B cell (primary cell): Measurements from ENCODE around the gene ZNF22. TPM values are rescaled to one million over a fixed set of nuclear protein-coding genes. Genes with fewer than 3 reads are reported as not detected.

Source experiments
- ATAC-seq: fragments of 200-7000 bp; cut with Tn5 transposase; one replicate; pipeline ENCODE4 v1.10.0; 2021; ENCODE audit warnings: low read depth, mild to moderate bottlenecking, moderate number of reproducible peaks, moderate library complexity
- CTCF ChIA-PET: fragments of 350-600 bp; sonication (Branson Sonifier 250); formaldehyde crosslinking; loops from one replicate; lab custom pipeline; 2021; ENCODE audit warnings: antibody characterized with exemption, inconsistent platforms; lab: Charles Lee
- POLR2A ChIA-PET: fragments of 350-600 bp; sonication (Branson Sonifier 250); formaldehyde crosslinking; loops from one replicate; lab custom pipeline; 2021; ENCODE audit warnings: antibody characterized with exemption; lab: Charles Lee
- DNase-seq: peaks from one replicate; pipeline ENCODE4 v3.0.0; 2013
- H2AFZ ChIP-seq: 2 replicates; pipeline ENCODE4 v1.6.1; 2012; ENCODE audit warnings: mild to moderate bottlenecking, low read depth, low read length; ENCODE audit not compliant: insufficient read depth, poor library complexity, severe bottlenecking
- H3K27ac ChIP-seq, 2 donors: 1 replicate in 1 of 2; 2 replicates in 1 of 2; pipeline ENCODE4 v1.5.1; 2012 to 2013; ENCODE audit warnings: low read length in 2 of 2, mild to moderate bottlenecking in 2 of 2, moderate library complexity in 1 of 2
- H3K27me3 ChIP-seq, 4 experiments: fragments of 200-600 bp in 1 of 4; sonication (generic) in 1 of 4; replicated peaks in 1 of 4; 1 replicate in 2 of 4; 2 replicates in 2 of 4; pipeline versions ENCODE4 v1.6.1 to v1.7.0; 2013 to 2016; ENCODE audit warnings: low read length in 3 of 4, mild to moderate bottlenecking in 2 of 4, mixed read lengths in 1 of 4, moderate library complexity in 1 of 4; ENCODE audit not compliant: insufficient read depth in 4 of 4, control insufficient read depth in 3 of 4; ENCODE audit errors: control extremely low read depth in 1 of 4
- H3K36me3 ChIP-seq, 2 experiments: replicated peaks in 1 of 2; 1 replicate in 1 of 2; 2 replicates in 1 of 2; pipeline versions ENCODE4 v1.6.1 to v1.7.1; 2013; ENCODE audit warnings: low read length in 1 of 2; ENCODE audit not compliant: insufficient read depth in 2 of 2, control insufficient read depth in 1 of 2; ENCODE audit errors: control extremely low read depth in 1 of 2, extremely low read depth in 1 of 2
- H3K4me1 ChIP-seq, 2 donors: fragments of 200-600 bp in 1 of 2; sonication (generic) in 1 of 2; 1 replicate in 1 of 2; 2 replicates in 1 of 2; pipeline versions ENCODE4 v1.5.1 to v1.6.1; 2013 to 2017; ENCODE audit warnings: low read length in 2 of 2; ENCODE audit not compliant: control insufficient read depth in 2 of 2, insufficient read depth in 2 of 2
- H3K4me2 ChIP-seq: replicated peaks from 2 replicates; pipeline ENCODE3; 2012; ENCODE audit warnings: mild to moderate bottlenecking, low read depth, low read length; ENCODE audit not compliant: poor library complexity, severe bottlenecking
- H3K4me3 ChIP-seq, 5 experiments: fragments of 200-600 bp in 1 of 5; sonication (generic) in 1 of 5; 1 replicate in 3 of 5; 2 replicates in 2 of 5; pipeline versions ENCODE4 v1.5.1 to v1.7.0; 2011 to 2016; ENCODE audit warnings: low read length in 4 of 5, mild to moderate bottlenecking in 4 of 5, low read depth in 2 of 5, control low read depth in 1 of 5, moderate library complexity in 1 of 5; ENCODE audit not compliant: insufficient read depth in 1 of 5; ENCODE audit errors: control extremely low read depth in 1 of 5, extremely low read depth in 1 of 5
- H3K79me2 ChIP-seq: fragments of 200-600 bp; sonication (generic); one replicate; pipeline ENCODE4 v1.6.0; 2016; ENCODE audit warnings: low read length; ENCODE audit not compliant: control insufficient read depth, insufficient read depth
- H3K9ac ChIP-seq: fragments of 200-600 bp; sonication (generic); 2 replicates; pipeline ENCODE4 v1.6.1; 2017; ENCODE audit warnings: mild to moderate bottlenecking, low read length, moderate library complexity
- H3K9me3 ChIP-seq, 3 donors: one replicate each; pipeline versions ENCODE4 v1.6.1 to v1.7.1; 2013; ENCODE audit warnings: low read length in 2 of 3; ENCODE audit not compliant: control insufficient read depth in 2 of 3, insufficient read depth in 1 of 3; ENCODE audit errors: control extremely low read depth in 1 of 3
- H4K20me1 ChIP-seq: 2 replicates; pipeline ENCODE4 v1.6.0; 2012; ENCODE audit warnings: mild to moderate bottlenecking, low read length; ENCODE audit not compliant: insufficient read depth, control insufficient read depth, poor library complexity, severe bottlenecking
- H3K27ac Mint-ChIP-seq: one replicate; pipeline ENCODE4 v1.8.0; 2021; ENCODE audit warnings: mixed read lengths
- H3K27me3 Mint-ChIP-seq: one replicate; pipeline ENCODE4 v1.8.0; 2021; ENCODE audit warnings: mixed read lengths
- H3K4me1 Mint-ChIP-seq: one replicate; pipeline ENCODE4 v1.8.0; 2021; ENCODE audit warnings: mixed read lengths
- H3K4me3 Mint-ChIP-seq: one replicate; pipeline ENCODE4 v1.8.0; 2021; ENCODE audit warnings: mixed read lengths
- H3K9me3 Mint-ChIP-seq: one replicate; pipeline ENCODE4 v1.8.0; 2022; ENCODE audit warnings: mixed read lengths; ENCODE audit not compliant: insufficient read depth
- EZH2 ChIP-seq: IDR thresholded peaks from 2 replicates; pipeline ENCODE4 v1.6.1; 2012; ENCODE audit warnings: borderline replicate concordance, low read depth, mild to moderate bottlenecking, moderate library complexity, low read length; ENCODE audit not compliant: insufficient read depth, poor library complexity, severe bottlenecking
- WGBS: methylation state at CpG from one replicate; pipeline ENCODE4 v1.1.5; 2013; ENCODE audit warnings: missing lambda C conversion rate; ENCODE audit not compliant: insufficient coverage; 5-methylcytosine and 5-hydroxymethylcytosine counted together
- intact Hi-C: fragments of 100-400 bp; cut with micrococcal nuclease; formaldehyde crosslinking; loops from one replicate; pipeline ENCODE4 v1.10.0; 2022
- polyA plus RNA-seq: library from polyadenylated mRNA; depleted of rRNA; stranded (reverse); fragments of >200 nt; gene quantifications from 2 replicates; pipeline ENCODE4 v1.2.3, GENCODE V29; 2012
- total RNA-seq, 2 donors: library from RNA; stranded (reverse); fragments of 120-200 nt in 1 of 2; gene quantifications; 1 replicate in 1 of 2; 2 replicates in 1 of 2; pipeline versions ENCODE4 v1.2.3 to v1.2.4, GENCODE V29; 2013 to 2022
- TF ChIP-seq, protein P1 (sequence below): fragments of 200-600 bp; IDR thresholded peaks from one replicate; pipeline ENCODE4 v1.8.0; 2022; ENCODE audit warnings: antibody characterized with exemption, mild to moderate bottlenecking

Gene ZNF22
- total and polyA plus RNA-seq, 2 donors (not counting 1 experiment from before 2014, with no cell fraction given): 7.7 to 31.4 TPM

DNA sequence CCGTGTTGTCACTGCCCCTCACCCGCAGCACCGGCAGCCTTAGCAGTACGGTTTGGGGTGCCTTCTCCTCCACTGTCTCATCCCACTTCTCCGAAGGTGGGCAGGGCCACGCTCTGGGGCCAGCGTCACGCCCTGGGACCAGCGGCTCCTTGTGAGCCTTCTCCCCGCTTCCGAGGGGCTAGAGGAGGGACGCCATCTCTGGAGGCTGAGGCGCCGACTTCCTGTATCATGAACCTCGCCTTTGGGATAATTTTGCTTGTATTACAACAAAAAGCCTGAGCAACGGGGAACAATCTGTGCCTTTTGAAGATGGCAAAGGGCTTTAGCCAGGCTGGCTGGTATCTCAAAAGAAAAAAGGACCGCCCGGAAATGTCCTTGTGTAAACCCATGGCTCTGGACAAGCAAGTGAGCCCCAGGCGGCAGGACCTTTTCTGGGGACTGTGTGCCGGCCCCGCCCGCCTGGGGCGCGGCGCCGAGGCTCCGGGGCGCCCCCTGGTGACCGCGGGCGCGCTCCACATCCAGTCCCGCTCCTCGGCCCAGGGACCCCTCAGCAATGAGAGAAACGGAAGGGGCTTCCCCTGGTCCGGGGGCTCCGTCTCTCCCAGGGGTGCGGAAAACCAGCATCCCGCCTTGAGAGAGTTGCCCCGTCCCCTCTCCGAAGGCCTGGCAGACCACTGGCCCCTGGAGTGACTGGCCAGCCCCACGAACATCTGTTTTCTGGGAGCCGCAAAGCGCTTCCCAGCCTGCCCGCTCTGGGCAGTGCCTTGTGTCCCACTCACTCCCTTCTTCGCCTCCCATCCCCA is 25.9 kb upstream of the ZNF22 start:
- CTCF ChIA-PET: interaction anchor here (0.7 to 9.0 kb wide), 5 partner anchors 10 to 78 kb away, joined by 3 to 93 read pairs (median 24); no protein-coding TSS in a partner anchor
- Histone ChIP-seq H3K27me3 (peaks cover 0 to 9% (median 0%) of the 10 kb centered on the region in 4 experiments), H3K27ac (no peak overlapping the region), H2AFZ (peak overlapping the region; percentile 95), H3K36me3 (no peaks in the 10 kb centered on the region), H4K20me1 (no peaks in the 10 kb centered on the region), H3K4me2 (peak overlapping the region; percentile 94), H3K79me2 (no peaks in the 10 kb centered on the region), H3K9ac (peak overlapping the region; percentile 73), H3K9me3 (no peaks in the 10 kb centered on the region), H3K4me1 (peaks cover 20 to 37% of the 10 kb centered on the region in 2 donors), H3K4me3 (peak overlapping the region; percentile 31 to 70 (median 50))
- H3K27me3 Mint-ChIP-seq: no peaks in the 10 kb centered on the region
- H3K9me3 Mint-ChIP-seq: no peaks in the 10 kb centered on the region
- POLR2A ChIA-PET: interaction anchor here (0.6 kb wide), 1 partner anchor 45 kb away, joined by 3 read pairs; no protein-coding TSS in a partner anchor
- DNase-seq: peak; percentile 79
- WGBS: 5% methylated on average over 42 of the region's 46 CpGs
- ATAC-seq: peak; percentile 96
- TF ChIP-seq EZH2: no peak
- TF ChIP-seq, protein P1, sequence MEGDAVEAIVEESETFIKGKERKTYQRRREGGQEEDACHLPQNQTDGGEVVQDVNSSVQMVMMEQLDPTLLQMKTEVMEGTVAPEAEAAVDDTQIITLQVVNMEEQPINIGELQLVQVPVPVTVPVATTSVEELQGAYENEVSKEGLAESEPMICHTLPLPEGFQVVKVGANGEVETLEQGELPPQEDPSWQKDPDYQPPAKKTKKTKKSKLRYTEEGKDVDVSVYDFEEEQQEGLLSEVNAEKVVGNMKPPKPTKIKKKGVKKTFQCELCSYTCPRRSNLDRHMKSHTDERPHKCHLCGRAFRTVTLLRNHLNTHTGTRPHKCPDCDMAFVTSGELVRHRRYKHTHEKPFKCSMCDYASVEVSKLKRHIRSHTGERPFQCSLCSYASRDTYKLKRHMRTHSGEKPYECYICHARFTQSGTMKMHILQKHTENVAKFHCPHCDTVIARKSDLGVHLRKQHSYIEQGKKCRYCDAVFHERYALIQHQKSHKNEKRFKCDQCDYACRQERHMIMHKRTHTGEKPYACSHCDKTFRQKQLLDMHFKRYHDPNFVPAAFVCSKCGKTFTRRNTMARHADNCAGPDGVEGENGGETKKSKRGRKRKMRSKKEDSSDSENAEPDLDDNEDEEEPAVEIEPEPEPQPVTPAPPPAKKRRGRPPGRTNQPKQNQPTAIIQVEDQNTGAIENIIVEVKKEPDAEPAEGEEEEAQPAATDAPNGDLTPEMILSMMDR: peak; percentile 97
- H3K4me1 Mint-ChIP-seq: peaks cover 27% of the 10 kb centered on the region
- intact Hi-C loops: loop anchor here (1.0 to 5.0 kb wide), 6 partner anchors 9 to 1302 kb away; partner anchors contain the start of genes RASSF4 and ZNF22
- H3K27ac Mint-ChIP-seq: peak overlapping the region; percentile 73
- peak overlapping the region; percentile 86 for H3K4me3 Mint-ChIP-seq
